Thyroid gland (tissue), 4 donors: ENCODE measurements around the gene TCF3.

Experiments used
- POLR2A ChIP-seq, 2 donors: fragments of 450-650 bp; IDR thresholded peaks; one replicate each; pipeline ENCODE4 v1.6.1; 2017; ENCODE audit warnings: antibody characterized with exemption in 2 of 2, mild to moderate bottlenecking in 2 of 2, moderate library complexity in 1 of 2
- TF ChIP-seq, protein P1 (sequence below), 6 experiments: fragments of 200-600 bp in 3 of 6; fragments of 450-650 bp in 3 of 6; sonication (generic) in 3 of 6; IDR thresholded peaks; one replicate each; pipeline ENCODE4 v1.5.1; 2016 to 2019; ENCODE audit warnings: antibody characterized with exemption in 6 of 6, mild to moderate bottlenecking in 2 of 6, inconsistent platforms in 1 of 6, moderate library complexity in 1 of 6

DNA sequence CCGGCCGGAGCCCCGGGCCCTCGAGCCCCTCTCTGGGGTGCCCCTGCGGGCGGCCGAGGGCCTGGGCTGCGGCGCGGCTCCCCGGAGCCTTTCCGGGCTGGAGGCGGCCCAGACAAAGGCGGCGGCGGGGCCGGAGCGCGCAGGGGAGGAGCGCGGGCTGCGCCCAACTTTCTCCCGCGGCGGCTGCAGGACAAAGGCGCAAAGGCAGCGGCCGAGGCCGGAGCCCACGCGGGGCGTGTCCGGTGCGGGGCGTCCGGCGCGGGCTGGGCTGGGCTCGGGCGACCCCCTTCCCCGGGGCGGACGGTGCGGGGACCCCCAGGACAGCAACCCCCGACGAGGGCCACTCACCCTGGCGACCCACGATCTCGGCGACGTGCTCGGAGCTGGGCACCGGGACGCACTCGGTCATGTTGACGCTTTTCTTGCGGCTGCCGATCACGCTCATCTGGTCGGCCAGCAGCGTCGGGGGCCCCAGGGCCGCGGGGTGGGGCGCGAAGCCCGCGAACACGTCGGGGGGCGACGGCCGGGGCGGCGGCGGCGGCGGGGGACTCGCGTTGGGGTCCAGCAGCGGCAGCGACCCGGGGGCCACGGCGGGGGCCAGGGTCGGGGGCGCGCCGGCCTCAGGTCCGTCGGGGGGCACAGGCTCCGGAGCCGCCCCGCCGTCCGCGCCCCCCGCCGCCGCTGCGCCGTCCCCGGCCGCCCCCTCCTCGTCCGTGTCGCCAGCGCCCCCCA lies 85.1 kb downstream of the TCF3 start:
- TF ChIP-seq, protein P1, sequence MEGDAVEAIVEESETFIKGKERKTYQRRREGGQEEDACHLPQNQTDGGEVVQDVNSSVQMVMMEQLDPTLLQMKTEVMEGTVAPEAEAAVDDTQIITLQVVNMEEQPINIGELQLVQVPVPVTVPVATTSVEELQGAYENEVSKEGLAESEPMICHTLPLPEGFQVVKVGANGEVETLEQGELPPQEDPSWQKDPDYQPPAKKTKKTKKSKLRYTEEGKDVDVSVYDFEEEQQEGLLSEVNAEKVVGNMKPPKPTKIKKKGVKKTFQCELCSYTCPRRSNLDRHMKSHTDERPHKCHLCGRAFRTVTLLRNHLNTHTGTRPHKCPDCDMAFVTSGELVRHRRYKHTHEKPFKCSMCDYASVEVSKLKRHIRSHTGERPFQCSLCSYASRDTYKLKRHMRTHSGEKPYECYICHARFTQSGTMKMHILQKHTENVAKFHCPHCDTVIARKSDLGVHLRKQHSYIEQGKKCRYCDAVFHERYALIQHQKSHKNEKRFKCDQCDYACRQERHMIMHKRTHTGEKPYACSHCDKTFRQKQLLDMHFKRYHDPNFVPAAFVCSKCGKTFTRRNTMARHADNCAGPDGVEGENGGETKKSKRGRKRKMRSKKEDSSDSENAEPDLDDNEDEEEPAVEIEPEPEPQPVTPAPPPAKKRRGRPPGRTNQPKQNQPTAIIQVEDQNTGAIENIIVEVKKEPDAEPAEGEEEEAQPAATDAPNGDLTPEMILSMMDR (IDR thresholded peaks at IDR 0.05) = no peak
- TF ChIP-seq POLR2A (IDR thresholded peaks at IDR 0.05) = no peak
